MM.1S (cell line): ENCODE results near the gene PTPRN2.

Experiments
- CTCF ChIP-seq: fragments of 300-600 bp; sonication (generic); IDR thresholded peaks from 2 replicates; pipeline ENCODE4 v1.5.1; 2016; ENCODE audit warnings: antibody characterized with exemption, low read length, mixed read lengths
- EZH2 ChIP-seq: fragments of 300-600 bp; sonication (generic); optimal IDR thresholded peaks from 2 replicates; pipeline ENCODE3; 2017; ENCODE audit warnings: low read depth, mild to moderate bottlenecking, antibody characterized with exemption, low read length, mixed read lengths
- EZH2phosphoT487 ChIP-seq: fragments of 300-600 bp; sonication (generic); IDR thresholded peaks from 2 replicates; pipeline ENCODE4 v1.6.1; 2018; ENCODE audit warnings: antibody characterized with exemption, low read length

GRCh38 chr7:157764946-157765537 is 822.6 kb downstream of the PTPRN2 start:
- no peak for TF ChIP-seq EZH2
- no peak for TF ChIP-seq CTCF
- TF ChIP-seq EZH2phosphoT487: no peak
